Smooth muscle cell (in vitro differentiated cells): ENCODE measurements around the gene EIF4E3. TPM values are rescaled to one million over a fixed set of nuclear protein-coding genes. Genes with fewer than 3 reads are reported as not detected.

ENCODE experiments used
- DNase-seq: peaks from one replicate; lab custom pipeline; 2025; ENCODE audit not compliant: unreplicated experiment; lab: John Stamatoyannopoulos, UW
- H2AFZ ChIP-seq: fragments of 200-600 bp; sonication (generic); 2 replicates; pipeline ENCODE4 v1.6.0; 2016; ENCODE audit warnings: antibody characterized with exemption, low read depth, mild to moderate bottlenecking
- H3F3A ChIP-seq: fragments of 200-600 bp; sonication (generic); 2 replicates; pipeline ENCODE4 v1.6.0; 2017; ENCODE audit warnings: antibody characterized with exemption, low read depth
- H3K27ac ChIP-seq: fragments of 200-600 bp; sonication (generic); 2 replicates; pipeline ENCODE4 v1.5.1; 2016; ENCODE audit warnings: low read depth, mild to moderate bottlenecking
- H3K27me3 ChIP-seq: fragments of 200-600 bp; sonication (generic); 2 replicates; pipeline ENCODE4 v1.6.1; 2016; ENCODE audit warnings: low read depth, mild to moderate bottlenecking
- H3K36me3 ChIP-seq: fragments of 200-600 bp; sonication (generic); 2 replicates; pipeline ENCODE4 v1.5.1; 2016; ENCODE audit warnings: low read depth
- H3K4me1 ChIP-seq: fragments of 200-600 bp; sonication (generic); 2 replicates; pipeline ENCODE4 v1.5.1; 2016; ENCODE audit warnings: low read depth
- H3K4me2 ChIP-seq: fragments of 200-600 bp; sonication (generic); 2 replicates; pipeline ENCODE4 v1.6.0; 2016; ENCODE audit warnings: mild to moderate bottlenecking
- H3K4me3 ChIP-seq: fragments of 200-600 bp; sonication (generic); 2 replicates; pipeline ENCODE4 v1.5.1; 2016; ENCODE audit warnings: mild to moderate bottlenecking
- H3K79me2 ChIP-seq: fragments of 200-600 bp; sonication (generic); 2 replicates; pipeline ENCODE4 v1.6.0; 2016; ENCODE audit warnings: low read depth, mild to moderate bottlenecking
- H3K9ac ChIP-seq: fragments of 200-600 bp; sonication (generic); 2 replicates; pipeline ENCODE4 v1.6.0; 2016; ENCODE audit warnings: low read depth
- H3K9me3 ChIP-seq: fragments of 200-600 bp; sonication (generic); replicated peaks from 2 replicates; pipeline ENCODE4 v1.5.1; 2016; ENCODE audit warnings: low read depth
- H4K20me1 ChIP-seq: fragments of 200-600 bp; sonication (generic); 2 replicates; pipeline ENCODE4 v1.6.0; 2016; ENCODE audit warnings: low read depth
- CTCF ChIP-seq: fragments of 200-600 bp; sonication (generic); IDR thresholded peaks from 2 replicates; pipeline ENCODE4 v1.5.1; 2017; ENCODE audit warnings: borderline replicate concordance, mild to moderate bottlenecking, antibody characterized with exemption; ENCODE audit not compliant: insufficient read depth, poor library complexity, severe bottlenecking
- WGBS: methylation state at CpG from one replicate; pipeline ENCODE4 v1.1.7; 2016; ENCODE audit warnings: low lambda C conversion rate; 5-methylcytosine and 5-hydroxymethylcytosine counted together
- polyA plus RNA-seq: library from polyadenylated mRNA; unstranded; fragments of >200 nt; fragmentation: Nextera tagmentation; extraction: Ambion mirVana; gene quantifications from 2 replicates; pipeline ENCODE4 v1.2.1, GENCODE V29; 2016
- total RNA-seq: library from RNA; depleted of rRNA; stranded (reverse); fragments of >200 nt; gene quantifications from 2 replicates; pipeline ENCODE4 v1.2.3, GENCODE V29; 2014

Gene EIF4E3
- total and polyA plus RNA-seq, 2 experiments from 2014 or later, result 2.3 to 3.5 TPM

- H3K79me2 ChIP-seq, result no peaks in the 10 kb centered on the region
- peak overlapping the region; percentile 3 for H3K4me3 ChIP-seq
- H3K27me3 ChIP-seq, result no peaks in the 10 kb centered on the region
- peak overlapping the region; percentile 13 for H2AFZ ChIP-seq
- no peaks in the 10 kb centered on the region for H4K20me1 ChIP-seq
- peak overlapping the region; percentile 63 for H3K4me2 ChIP-seq
- no peaks in the 10 kb centered on the region for H3K36me3 ChIP-seq
- DNase-seq, result no peak
- no peak for TF ChIP-seq CTCF
- no peaks in the 10 kb centered on the region for H3K9me3 ChIP-seq
- peak overlapping the region; percentile 68 for H3K27ac ChIP-seq
- peaks cover 15% of the 10 kb centered on the region for H3K4me1 ChIP-seq
- no peak overlapping the region for H3K9ac ChIP-seq
- 81% methylated on average over 7 of the region's 7 CpGs for WGBS
- H3F3A ChIP-seq, result peaks cover 15% of the 10 kb centered on the region
Observed at GRCh38 chr3:71695000-71695482, 30.2 kb downstream of the EIF4E3 start.

GRCh38 chr3:71694358-71694999 is 30.7 kb downstream of the EIF4E3 start:
- peak overlapping the region; percentile 16 for H2AFZ ChIP-seq
- peaks cover 20% of the 10 kb centered on the region for H3K4me1 ChIP-seq

GRCh38 chr3:71693641-71694040 is 31.6 kb downstream of the EIF4E3 start:
- no peak for TF ChIP-seq CTCF
- Histone ChIP-seq H3K9me3 (no peaks in the 10 kb centered on the region), H4K20me1 (no peaks in the 10 kb centered on the region), H3K79me2 (no peaks in the 10 kb centered on the region), H3K27ac (peak overlapping the region; percentile 68), H3K36me3 (no peaks in the 10 kb centered on the region), H3K4me1 (peaks cover 23% of the 10 kb centered on the region), H3K4me3 (no peak overlapping the region), H3K27me3 (no peaks in the 10 kb centered on the region), H3K9ac (no peak overlapping the region), H2AFZ (no peak overlapping the region), H3K4me2 (peak overlapping the region; percentile 63), H3F3A (peaks cover 23% of the 10 kb centered on the region)
- WGBS, result 84% methylated on average over 8 of the region's 8 CpGs
- no peak for DNase-seq

More at GRCh38 chr3:71694358-71694999, 30.7 kb downstream of the EIF4E3 start:
- Histone ChIP-seq H3K4me2 (peak overlapping the region; percentile 63), H3K9ac (no peak overlapping the region), H3K27ac (peak overlapping the region; percentile 68), H3K36me3 (no peaks in the 10 kb centered on the region), H3K4me3 (peak overlapping the region; percentile 3), H4K20me1 (no peaks in the 10 kb centered on the region), H3K79me2 (no peaks in the 10 kb centered on the region), H3K27me3 (no peaks in the 10 kb centered on the region), H3K9me3 (no peaks in the 10 kb centered on the region), H3F3A (peaks cover 18% of the 10 kb centered on the region)
- no peak for TF ChIP-seq CTCF
- 36% methylated on average over 4 of the region's 4 CpGs for WGBS
- DNase-seq, result no peak

DNA sequence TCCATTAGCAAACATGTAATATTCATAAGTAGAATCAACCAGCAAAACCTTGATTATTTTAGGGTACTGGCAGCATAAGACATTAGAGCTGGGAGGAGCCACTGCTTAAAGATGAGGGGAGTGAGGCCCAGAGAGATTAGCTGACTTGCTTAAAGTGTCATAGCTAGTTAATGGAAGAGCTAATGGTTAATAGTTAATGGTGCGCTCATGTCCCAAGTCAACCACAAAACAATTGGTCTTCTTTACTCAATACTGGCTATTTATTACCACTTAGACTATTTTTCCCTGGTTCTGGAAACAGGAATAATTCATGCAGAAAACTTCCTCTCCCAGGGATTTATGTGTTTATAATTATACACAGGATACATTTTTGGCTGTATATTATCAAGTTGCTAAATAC is 33.1 kb downstream of the EIF4E3 start:
- no peak for DNase-seq
- WGBS, result 100% methylated on average over 1 of the region's 1 CpG
- no peaks in the 10 kb centered on the region for H3K36me3 ChIP-seq
- H3K79me2 ChIP-seq, result no peaks in the 10 kb centered on the region
- no peak overlapping the region for H3K27ac ChIP-seq
- H3K4me2 ChIP-seq, result no peak overlapping the region
- no peak for TF ChIP-seq CTCF
- H3K9ac ChIP-seq, result no peak overlapping the region
- no peaks in the 10 kb centered on the region for H4K20me1 ChIP-seq
- no peaks in the 10 kb centered on the region for H3K27me3 ChIP-seq
- H3K4me3 ChIP-seq, result no peak overlapping the region
- H3K9me3 ChIP-seq, result no peaks in the 10 kb centered on the region
- no peak overlapping the region for H2AFZ ChIP-seq
- H3F3A ChIP-seq, result peaks cover 23% of the 10 kb centered on the region
- H3K4me1 ChIP-seq, result peaks cover 23% of the 10 kb centered on the region
